GM19043 (cell line): ENCODE results near the gene CMSS1.
A peak's percentile ranks its signal among the peaks of the same experiment; 100 is the strongest.

Experiments
- ATAC-seq: cut with Tn5 transposase; IDR thresholded peaks from one replicate; pipeline ENCODE4 v1.9.1; 2021; ENCODE audit warnings: low read depth; ENCODE audit not compliant: unreplicated experiment

CMSS1 gene

DNA sequence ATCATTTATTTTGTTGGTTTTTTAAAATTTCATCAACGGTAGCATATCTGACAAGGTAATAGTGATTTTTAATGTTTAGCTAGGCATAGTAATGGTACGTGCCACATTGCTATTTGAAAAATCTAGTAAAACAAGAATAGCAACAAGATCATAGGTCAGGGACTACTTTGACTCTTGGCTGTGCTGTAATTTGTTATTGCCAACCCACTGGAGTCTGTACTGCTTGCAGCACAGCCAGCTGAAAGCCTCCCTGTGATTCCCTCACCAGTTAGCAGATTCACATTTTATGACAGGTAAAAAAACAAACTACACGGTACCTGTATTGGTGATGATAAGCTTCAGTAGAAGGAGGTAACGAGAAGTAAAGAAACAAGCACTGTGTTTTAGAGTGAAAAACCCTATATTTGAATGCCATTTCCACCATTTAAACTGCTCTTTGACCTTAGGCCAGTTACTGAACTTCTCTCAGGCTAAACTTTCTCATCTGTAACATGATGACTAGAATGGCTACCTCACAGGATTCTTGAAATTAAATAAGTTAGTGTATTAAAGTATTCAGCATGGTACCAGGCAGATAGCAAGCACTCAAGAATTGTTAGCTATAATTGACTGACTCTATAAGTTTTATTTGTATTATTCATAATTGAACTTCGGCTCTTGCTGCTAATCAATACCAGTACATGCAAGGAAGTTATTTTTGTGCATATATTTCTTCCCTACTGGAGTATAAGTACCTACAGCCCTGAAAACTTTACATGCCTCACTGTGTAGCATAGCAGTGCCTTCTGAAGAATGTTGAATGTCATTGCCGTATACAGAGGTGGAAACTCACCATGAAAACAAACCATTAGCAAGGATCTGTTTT, 280.5 kb downstream of the CMSS1 start:
- ATAC-seq = no peak

DNA sequence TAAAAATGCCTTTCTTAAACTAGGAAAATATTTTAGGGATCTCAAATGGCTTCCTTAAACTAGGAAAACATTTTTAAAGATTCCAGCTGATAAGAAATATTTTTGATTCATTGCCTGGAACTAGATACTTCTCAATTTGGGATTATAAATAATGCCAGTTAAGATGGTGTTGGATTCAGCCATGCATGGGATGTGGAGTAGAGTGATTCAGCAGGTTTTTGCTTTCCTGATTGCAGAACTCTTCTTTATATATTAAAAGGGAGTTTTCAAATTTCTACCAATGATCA, 281.1 kb downstream of the CMSS1 start:
- ATAC-seq = no peak

DNA sequence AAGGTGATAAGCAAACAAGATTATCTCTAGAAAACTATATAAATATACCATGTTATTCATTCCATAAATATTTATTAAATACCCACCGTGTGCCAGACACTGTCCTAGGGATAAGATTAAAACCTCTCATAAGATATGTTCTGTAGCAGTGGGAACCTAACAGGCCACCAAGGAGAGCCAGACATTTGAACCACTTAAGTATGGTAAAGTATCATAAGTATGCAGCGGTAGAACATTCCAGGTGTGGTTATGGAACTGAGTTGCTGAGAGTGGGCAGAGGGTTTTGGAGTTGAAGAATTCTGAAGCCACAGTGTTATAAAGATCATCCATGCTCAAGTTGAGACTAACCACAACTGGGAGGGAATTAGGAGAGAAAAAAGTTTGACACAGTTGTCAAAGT, 282.0 kb downstream of the CMSS1 start:
- no peak for ATAC-seq

DNA sequence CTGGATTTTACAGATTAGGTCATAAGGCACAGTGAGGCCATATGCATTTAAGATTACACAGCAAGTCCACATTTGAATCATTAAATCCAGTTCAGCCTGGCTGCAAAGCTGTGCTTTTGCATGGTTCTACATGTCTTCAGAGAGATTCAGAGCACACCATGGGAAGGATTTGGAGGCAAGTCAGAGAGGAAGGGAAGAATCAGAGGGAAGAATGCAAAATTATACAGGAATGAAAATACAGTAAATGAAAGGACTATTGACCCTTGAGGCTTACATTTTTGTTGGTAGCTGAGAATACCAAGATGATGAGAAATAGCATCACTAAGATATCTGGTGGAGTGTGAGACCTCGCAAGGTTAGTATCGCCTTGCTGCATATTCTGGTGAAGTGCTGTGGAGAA, 282.8 kb downstream of the CMSS1 start:
- ATAC-seq = no peak

DNA sequence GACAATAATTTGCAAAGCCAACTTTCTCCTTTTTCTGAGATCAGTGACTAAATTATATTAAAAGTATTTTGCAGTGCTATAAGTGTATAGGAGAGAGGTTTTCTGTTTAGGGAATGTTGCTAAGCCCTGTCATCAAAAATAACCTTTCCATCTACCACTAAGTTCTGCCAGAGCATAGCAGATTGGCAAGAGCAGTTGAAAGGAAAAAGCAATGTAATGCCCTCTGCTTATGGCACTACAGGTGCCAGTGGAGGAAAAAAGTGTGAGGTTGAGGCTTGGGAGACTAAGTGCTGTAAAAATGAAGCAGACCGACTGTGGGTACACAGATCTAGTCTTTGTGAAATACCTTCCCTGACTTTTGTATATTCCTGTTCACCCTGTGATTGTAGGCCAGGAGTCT, 285.1 kb downstream of the CMSS1 start:
- no peak for ATAC-seq

DNA sequence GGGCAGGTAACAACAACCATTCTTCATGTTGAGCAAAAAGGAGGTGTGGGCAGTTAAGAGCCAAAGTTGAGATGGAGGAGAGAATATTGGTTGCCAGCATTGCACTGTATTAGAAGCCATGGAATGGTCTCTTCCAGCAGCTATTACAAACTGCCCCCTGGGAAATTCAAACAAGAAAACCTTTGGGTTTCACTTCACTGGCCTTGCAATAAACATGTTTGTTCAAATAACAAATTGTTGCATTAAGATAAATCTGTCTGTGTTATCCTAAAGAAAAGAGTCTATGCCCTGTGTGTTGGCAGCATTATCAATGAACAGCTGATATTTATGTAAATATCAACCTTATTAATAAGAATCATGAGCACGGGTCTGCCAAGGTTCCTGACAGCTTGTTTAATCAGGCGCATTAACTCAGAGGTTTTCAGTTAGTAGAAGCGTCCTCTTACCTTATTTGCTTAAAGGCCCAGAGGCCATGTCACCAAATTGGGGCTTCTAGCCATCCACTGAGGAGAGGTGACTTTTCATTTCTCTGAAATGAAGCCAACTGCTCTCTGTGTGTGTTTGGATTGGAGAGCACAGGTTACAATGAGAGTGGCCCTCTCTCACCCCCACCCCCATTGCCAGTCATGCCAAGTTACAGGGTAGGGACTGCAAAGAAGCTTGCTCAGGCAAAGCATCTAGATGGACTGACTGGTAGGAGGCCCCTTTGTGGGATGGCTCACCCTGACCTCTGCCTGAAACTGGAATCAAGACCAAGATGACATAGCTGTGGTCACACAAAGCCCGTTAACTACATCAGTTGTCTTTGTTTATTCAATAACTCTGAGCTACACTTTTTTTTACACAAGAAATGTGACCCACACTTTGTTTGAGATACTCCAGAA, 286.1 kb downstream of the CMSS1 start:
- peak; percentile 74 for ATAC-seq

DNA sequence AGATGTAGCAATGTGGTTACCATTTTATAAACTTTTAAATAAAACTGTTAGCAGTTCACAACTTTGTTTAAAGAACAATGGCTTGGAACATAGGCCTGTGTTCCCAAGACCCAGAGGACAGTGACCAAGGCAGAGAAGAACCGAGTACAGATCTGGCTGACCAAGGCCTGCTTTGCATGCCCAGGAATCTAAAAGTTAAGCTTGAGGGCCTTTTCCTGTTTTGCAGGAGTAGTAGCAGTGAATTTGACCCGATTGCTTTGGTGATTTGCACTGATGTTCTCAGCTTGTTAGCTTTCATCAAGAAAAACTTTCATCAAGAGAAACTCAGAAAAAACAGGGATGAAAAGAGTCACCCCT, 286.8 kb downstream of the CMSS1 start:
- ATAC-seq = peak; percentile 37

DNA sequence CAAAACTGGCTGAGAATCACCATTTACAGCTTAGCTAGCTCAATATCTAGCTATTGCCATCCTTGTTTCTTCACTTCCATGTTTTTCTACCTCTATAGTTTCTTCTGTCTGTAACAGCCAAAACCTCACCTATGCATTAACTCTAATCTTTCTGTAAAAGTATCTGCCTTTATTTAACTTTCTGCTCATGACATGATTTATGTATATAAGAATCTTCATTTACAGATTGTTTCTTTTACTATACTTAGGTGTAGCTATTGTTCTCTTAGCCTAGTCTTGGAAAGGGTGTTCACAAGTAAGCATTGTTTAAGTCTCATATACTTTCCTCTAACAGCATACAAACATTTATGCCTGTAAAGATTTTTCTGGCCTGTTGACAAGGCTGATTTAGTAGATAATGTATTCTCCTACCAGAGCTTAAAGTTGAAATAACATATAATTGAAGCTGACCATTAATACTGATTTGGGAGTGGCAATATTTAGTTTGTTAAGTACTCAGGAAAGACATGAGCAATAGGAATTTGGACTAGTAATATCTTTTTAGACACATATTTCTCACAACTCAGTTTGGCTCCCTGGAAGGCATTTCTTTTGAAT, 287.3 kb downstream of the CMSS1 start:
- ATAC-seq = no peak

DNA sequence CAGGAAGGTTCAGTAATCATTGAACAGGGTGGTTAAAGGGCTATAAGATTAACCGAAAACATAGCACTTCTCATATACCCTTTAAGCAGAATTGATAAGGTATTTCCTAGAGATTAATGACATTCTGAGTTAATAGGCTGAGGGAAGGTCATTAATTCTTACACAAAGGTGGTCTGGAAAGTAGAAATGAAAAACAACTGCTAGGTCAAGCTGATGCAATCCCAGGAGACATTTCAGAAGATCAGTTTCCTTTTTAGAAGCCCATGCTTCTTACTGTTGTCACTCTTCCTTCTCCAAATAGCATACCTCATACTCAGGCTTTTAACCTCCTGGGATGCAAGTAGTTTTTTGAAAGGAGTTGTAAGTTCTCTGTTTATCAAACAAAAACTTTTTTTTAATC, 287.8 kb downstream of the CMSS1 start:
- peak; percentile 24 for ATAC-seq

DNA sequence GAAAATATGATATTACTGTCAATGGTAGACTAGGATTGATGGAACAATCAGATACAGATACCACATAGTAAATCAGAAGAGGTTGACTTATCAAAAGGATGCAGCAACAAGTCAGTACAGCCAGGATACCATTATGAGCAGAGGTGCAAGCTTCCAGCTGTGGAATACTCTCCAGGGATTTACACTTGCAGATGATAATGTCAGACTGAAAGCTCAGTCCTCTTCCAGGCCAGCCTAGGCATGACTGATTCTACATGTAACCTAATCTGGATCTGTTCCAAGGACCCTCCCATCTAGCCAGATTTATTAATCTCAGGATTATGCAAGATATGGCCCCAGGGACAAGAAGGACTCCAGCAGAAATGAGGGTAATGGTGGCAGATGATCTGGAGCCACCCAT, 288.4 kb downstream of the CMSS1 start:
- ATAC-seq = no peak

DNA sequence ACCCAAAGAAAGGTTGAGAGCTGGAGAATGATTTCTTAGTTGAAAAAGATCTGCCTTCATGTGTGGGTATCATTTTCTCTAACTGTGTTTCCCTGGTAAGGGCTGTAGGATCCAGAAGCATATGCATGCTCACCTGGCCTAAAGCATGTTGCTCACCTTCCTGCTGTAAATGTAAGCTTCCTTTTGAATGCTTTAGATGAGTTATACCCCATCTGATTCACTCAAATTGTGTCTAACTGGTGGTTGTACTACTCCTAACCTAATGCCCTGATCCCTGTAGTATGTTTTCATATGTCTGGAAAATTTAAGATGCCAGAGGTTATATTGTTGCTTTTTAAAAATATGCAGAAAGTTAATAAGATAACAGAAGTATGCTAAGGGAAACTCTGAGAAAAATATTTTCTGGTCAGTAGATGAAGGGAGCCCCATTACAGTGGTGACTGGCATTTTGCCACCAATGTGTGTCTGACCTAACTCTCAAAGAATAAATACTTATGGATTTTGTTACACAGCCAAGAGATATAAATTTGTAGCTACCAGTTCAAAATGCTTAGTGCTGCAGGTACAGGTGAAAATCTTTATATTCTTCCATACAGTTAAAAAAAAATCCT, 289.0 kb downstream of the CMSS1 start:
- no peak for ATAC-seq

DNA sequence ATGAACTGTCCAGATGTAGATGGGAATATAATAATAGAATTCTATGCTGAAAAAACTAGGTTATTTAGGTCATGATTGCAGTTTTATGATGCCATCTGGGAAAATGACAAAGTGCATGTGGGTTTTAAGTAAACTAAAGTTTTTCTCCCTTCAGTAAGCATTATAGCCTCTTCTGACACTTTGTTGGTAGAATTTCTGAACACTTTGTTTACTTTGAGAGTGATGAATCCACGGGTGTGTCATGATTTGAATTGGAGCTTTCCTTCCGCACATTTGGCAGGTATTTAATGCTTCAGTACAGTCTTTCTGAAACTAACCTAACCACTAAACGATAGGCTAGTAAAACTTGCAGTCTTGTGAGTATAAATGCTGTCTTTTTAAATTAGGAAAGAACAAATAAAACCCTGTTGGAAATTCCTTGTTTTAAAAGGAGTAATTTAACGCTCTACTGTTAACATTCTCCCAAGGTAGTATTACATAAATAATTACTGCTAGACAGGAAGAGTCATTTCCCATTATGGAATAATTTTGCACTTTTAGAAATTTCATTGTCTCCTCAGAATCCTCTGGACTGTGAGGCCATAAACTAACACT, 289.7 kb downstream of the CMSS1 start:
- no peak for ATAC-seq

DNA sequence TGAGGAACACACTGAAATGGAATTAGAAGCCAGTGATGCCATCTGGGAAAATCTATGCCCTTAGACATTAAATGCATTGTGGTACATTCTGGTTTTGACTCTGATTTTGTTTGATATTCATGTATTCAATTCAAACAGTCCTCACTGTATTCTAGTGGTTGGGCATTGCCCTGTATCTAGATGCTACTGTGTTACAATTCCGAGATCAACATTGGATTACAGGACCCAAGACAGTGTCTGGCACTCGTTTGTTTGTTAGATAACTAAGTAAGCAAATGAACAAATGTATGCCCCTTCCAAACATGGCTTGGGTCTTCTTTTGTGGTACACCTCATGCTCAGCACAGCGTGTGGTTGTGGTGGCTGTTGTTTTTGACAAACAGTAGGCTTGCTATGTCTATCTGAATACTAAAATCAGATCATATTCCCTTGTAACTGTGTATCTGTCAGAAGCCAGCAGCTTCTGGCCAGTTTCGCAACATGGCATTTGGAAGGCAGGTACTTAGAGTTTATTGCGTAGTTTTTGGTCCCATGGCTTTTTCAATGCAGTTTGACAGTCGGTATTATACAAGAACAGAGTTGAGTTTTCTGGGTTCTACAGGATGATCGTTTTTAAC, 290.9 kb downstream of the CMSS1 start:
- ATAC-seq = no peak

DNA sequence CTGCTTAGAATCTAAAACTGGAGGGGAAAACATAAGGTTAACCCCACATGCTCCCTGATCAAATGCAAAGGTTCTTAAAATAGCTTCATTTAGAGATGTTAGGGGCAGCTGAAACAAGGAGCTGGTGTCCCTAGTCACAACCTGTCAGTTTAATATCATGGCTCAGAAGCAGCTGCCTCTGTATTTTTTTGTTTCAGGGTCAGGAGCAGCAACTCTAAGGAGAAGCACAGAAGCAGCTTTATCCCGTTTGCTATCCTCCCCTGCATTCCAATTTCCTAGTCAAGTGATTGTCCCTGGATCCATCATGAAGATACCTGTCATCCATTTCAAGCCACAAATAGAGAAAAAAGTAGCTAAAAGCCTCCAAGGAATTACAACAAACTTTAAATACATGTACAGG, 292.5 kb downstream of the CMSS1 start:
- ATAC-seq = no peak

DNA sequence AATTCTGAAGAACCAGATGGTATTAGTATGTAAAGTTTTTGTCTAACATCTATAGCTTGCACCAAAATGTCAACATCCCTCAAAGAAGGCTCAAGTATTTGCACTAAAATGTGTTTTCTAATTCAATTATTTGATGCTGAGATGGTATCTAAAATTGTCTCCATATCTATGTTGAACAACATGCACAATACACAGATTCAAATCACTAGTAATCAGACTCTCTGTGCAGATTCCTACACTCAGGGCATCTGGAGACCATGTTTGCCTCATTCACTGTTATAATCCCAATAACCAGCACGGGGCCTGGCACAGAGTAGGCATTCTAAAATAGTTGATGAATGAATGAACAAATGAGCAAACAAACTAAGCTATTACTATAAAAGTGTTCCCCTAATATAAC, 294.1 kb downstream of the CMSS1 start:
- no peak for ATAC-seq

DNA sequence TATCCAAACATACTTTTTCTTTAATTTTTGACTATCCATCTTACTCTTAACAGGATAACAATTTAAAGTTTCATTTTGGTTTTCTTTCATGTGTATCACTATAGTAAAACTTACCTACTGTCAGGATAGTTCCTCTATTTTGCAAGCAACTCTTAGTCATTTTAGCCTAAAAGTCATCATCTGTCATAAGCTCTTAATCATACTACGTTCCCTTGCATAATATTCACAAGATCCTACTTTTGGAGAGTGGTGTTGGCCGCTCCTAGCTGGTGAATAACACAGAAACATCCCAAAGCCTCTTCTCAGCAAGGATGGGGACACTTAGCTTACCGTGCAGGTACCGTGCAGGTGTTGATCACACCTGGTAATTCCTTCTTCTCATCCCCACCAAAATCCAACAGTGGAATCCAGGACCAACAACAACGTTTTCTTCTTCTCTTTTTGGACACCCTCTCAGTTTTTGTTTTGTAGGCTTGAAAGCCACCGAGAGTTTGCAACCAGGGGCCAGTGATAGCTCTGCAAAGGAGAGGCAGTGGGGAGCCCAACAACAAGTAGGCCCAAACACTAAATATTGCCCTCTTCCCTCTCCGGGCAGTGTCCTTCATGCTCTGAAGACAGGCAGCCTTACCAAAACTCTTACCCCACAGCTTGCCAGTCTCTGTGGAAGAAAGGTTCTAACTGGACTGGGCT, 296.2 kb downstream of the CMSS1 start:
- ATAC-seq = no peak

DNA sequence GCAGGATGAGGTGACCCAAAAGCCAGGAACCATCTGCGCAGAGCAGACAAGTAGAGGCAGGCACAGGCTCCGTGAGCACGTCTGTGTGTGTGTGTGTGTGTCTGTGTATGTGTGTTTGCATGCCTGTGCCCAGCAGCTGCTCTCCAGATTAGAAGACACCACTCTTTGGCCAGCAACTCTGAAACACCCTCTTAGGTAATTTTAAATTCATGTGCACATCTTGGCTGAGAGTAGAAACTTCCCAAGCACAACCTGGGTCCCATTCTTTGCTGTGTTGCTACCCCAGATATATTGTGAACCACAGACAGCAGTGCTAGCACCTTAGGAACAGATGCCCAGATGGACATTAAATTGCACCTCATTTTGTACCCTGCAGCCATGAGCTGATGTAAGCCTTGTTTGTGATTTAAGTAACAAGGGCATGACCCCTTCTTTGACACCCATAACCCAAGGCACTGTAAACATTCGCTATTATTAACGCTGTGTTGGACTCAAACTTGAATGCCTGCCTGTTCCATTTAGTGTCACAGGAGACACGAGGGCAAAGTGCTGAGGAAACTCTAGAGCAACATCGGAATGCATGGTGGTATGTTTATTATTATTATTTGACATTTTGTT, 296.9 kb downstream of the CMSS1 start, which contains the start of gene FILIP1L:
Gene FILIP1L, minus strand, starts transcription at position 89 of the 618 bp plus-strand sequence.
- no peak for ATAC-seq

DNA sequence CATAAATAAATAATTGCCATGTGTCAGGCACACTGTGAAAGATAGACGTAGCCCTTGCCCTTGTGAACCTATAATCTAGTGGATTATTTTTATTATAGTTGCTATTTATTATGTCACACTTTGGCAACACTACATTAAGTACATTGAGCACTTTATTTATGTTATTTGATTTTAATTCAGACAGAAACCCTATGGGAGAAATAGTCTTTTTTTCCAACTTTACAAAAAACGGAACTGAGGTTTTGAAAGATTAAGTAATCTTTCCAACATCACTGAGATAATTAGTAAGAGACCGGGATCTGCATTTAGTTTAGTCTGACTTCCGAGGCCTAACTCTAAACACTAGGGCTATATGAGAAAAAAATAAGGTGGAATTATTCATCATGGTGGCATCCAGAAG, 299.4 kb downstream of the CMSS1 start:
- no peak for ATAC-seq

DNA sequence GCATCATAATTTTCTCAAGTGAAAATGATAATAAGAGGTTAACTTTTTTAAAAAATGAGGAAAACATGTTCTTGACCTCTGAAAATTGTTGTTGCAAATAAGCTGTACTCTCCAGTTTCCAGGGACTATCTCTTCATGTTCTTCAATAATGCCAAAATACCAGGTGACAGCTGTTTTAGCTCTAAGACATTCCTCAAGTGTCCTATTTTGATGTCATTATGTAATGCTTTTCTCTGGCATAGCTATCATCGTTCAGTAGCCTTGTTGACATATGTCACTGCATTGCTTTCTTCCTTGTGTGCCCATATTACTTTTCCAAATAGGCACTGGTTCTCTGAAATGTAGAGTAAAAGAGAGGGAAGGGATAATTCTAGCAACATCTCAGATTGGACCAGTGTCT, 302.4 kb downstream of the CMSS1 start:
- no peak for ATAC-seq
